Fibroblast of the aortic adventitia (primary cell): ENCODE results near the gene LHX4. TPM values are rescaled to one million over a fixed set of nuclear protein-coding genes. Genes with fewer than 3 reads are reported as not detected.
"Not testable (repeated sequence)": the region's sequence is repeated elsewhere in the genome, so short reads cannot be mapped to it uniquely, and the experiment has no call there.

Experiments used
- DNase-seq: peaks from one replicate; pipeline ENCODE4 v3.0.0-alpha.2; 2010; ENCODE audit warnings: low read depth
- H3K4me3 ChIP-seq: 2 replicates; pipeline ENCODE4 v1.5.1; 2011; ENCODE audit warnings: low read depth, mild to moderate bottlenecking, control low read depth, low read length, moderate library complexity
- total RNA-seq: library from RNA; depleted of rRNA; stranded (reverse); fragments of >200 nt; gene quantifications from 2 replicates; pipeline ENCODE4 v1.2.3, GENCODE V29; 2012; ENCODE audit warnings: low replicate concordance
- TF ChIP-seq, protein P1 (sequence below): IDR thresholded peaks from 2 replicates; pipeline ENCODE4 v1.5.1; 2011; ENCODE audit warnings: mild to moderate bottlenecking, low read length, control low read depth, inconsistent platforms; ENCODE audit not compliant: insufficient read depth

LHX4 gene
- total RNA-seq, 1 donor: under 0.01 TPM

DNA sequence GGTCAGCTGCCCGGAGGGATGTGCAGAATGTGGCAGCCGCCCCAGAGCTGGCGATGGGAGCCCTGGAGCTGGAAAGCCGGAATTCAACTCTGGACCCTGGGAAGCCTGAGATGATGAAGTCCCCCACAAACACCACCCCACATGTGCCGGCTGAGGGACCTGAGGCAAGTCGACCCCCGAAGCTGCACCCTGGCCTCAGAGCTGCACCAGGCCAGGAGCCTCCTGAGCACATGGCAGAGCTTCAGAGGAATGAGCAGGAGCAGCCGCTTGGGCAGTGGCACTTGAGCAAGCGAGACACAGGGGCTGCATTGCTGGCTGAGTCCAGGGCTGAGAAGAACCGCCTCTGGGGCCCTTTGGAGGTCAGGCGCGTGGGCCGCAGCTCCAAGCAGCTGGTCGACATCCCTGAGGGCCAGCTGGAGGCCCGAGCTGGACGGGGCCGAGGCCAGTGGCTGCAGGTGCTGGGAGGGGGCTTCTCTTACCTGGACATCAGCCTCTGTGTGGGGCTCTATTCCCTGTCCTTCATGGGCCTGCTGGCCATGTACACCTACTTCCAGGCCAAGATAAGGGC lies 33.5 kb upstream of the LHX4 start:
- TF ChIP-seq, protein P1, sequence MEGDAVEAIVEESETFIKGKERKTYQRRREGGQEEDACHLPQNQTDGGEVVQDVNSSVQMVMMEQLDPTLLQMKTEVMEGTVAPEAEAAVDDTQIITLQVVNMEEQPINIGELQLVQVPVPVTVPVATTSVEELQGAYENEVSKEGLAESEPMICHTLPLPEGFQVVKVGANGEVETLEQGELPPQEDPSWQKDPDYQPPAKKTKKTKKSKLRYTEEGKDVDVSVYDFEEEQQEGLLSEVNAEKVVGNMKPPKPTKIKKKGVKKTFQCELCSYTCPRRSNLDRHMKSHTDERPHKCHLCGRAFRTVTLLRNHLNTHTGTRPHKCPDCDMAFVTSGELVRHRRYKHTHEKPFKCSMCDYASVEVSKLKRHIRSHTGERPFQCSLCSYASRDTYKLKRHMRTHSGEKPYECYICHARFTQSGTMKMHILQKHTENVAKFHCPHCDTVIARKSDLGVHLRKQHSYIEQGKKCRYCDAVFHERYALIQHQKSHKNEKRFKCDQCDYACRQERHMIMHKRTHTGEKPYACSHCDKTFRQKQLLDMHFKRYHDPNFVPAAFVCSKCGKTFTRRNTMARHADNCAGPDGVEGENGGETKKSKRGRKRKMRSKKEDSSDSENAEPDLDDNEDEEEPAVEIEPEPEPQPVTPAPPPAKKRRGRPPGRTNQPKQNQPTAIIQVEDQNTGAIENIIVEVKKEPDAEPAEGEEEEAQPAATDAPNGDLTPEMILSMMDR: no peak
- no peak overlapping the region for H3K4me3 ChIP-seq
- DNase-seq: no peak

DNA sequence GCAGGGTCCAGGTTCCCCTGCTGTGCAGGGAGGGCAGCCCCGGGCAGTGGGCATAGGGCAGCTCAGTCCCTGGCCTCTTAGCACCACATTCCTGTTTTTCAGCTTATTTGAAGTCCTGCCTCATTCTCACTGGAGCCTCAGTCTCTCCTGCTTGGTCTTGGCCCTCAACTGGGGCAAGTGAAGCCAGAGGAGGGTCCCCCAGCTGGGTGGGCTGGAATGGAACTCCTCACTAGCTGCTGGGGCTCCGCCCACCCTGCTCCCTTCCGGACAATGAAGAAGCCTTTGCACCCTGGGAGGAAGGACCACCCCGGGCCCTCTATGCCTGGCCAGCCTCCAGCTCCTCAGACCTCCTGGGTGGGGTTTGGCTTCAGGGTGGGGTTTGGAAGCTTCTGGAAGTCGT lies 32.8 kb upstream of the LHX4 start:
- no peak for DNase-seq
- TF ChIP-seq, protein P1: no peak

DNA sequence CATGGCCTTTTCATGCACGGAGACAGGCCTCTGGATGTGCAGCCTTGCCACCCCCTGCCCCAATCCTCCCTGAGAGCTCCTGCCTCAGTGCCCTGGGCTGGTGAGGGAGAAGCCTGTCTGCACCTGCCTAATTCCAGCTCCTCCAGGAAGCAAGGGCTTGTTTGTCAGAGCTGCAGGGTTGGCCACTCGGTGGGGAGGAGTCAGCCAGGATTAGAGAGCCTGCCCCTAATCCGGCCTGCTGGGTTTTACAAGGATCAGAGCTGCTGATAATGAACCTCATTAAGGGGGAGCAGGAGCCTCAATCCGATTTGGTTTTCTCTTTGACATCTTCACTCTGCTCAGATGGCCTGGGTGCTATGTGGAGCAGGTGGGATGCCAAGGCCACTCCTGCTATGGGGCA lies 31.9 kb upstream of the LHX4 start:
- H3K4me3 ChIP-seq: no peak overlapping the region
- TF ChIP-seq, protein P1: no peak
- DNase-seq: no peak

More for the DNA sequence above, 32.8 kb upstream of the LHX4 start:
- no peak overlapping the region for H3K4me3 ChIP-seq

DNA sequence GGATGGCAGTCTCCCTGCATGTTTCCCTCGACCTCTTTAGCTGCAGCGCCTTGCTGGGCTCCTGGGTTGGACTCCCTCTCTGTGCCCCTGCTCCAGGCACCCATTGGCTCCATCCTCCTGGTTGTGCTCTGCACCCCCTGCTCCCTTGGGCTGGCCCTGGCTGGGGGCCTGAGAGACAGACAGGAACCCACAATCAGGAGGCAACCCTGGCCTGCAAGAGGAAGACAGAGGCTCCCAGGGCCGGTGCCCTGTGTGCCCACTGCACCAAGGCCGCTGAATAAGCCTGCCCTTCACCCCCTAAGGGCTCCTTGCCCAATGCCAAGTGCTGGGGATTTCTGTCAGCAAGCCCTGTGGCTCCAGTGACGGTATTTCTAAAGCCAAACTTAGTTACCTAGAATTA lies 31.5 kb upstream of the LHX4 start:
- TF ChIP-seq, protein P1: no peak
- no peak overlapping the region for H3K4me3 ChIP-seq
- no peak for DNase-seq

DNA sequence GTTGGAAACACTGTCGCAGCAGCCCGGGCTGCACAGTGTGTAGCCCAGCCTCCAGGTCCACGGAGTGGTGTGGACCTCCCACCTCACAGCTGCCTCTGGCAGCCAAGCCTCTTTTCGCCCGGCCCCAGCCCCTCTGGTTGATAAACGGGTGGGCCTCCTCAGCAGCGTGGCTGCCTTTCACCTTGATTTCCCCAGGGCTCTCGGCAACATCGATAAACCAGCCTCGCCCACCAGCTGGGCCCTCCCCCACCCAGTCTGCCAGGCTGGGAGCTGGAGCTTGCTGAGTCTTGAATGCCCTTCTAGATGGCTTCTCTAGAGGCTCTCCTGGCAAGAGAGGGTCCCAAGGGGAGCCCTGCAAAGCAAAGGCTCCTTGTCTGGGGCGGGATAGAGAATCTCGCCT lies 31.0 kb upstream of the LHX4 start:
- TF ChIP-seq, protein P1: no peak
- DNase-seq: no peak
- no peak overlapping the region for H3K4me3 ChIP-seq

DNA sequence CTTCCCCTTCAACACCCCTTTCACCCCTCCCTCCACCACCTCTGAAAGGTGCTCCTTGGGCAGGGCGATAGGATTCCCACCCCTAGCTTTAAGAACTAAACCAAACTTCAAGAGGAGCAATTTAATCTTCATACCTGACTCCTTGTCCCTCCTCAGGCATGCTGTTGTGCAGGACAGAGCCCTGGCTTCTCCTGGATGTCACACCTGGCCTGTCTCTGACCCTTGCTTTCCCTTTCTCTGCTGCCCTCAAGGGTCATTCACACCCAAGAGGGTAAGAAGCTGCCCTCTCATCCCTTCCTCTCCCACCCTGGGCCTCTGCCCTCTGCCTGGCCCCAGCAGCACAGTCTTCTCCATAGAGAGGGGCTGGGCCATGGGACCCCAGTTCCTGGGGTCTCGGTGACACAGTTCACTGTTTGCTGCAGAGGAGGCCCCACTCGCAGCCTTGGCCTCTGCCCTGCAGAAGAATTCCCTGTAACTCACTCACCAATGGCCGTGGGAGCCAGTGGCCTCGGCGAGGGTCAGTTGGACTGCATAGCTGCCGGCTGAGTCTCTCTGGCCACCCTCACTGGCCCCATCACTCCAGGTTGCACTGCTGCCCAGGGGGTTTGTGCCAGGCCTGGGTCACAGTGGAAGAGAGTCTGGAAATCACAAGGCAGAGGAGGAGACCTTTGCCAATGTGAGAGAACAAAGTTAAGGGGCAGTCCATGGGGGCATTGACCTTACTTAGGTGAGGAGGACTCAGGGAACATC lies 28.4 kb upstream of the LHX4 start:
- H3K4me3 ChIP-seq: no peak overlapping the region
- TF ChIP-seq, protein P1: no peak
- DNase-seq: no peak

DNA sequence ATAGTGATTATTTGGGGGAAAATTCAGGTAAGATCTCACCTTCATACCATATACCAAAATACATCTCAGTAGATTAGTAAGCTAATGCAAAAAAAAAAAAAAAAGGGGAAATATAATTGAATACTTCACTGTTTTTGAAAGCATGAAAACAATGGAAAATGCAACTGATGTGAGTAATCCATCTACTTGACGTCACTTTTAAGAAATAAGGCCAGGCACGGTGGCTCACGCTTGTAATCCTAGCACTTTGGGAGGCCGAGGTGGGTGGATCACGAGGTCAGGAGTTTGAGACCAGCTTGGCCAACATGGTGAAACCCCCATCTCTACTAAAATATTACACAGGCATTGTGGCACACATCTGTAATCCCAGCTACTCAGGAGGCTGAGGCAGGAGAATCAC lies 27.5 kb upstream of the LHX4 start:
- DNase-seq, H3K4me3 ChIP-seq: not testable (repeated sequence)
